Activated CD8-positive, alpha-beta T cell treated with anti-CD3 and anti-CD28 coated beads for 36 hours (primary cell): Measurements from ENCODE around the gene IFT81. TPM values are rescaled to one million over a fixed set of nuclear protein-coding genes. Genes with fewer than 3 reads are reported as not detected.

Experiments used
- ATAC-seq: fragments of 200-7000 bp; cut with Tn5 transposase; one replicate; pipeline ENCODE4 v1.10.0; 2021; ENCODE audit warnings: mild to moderate bottlenecking, moderate library complexity
- CTCF ChIA-PET: fragments of 350-600 bp; sonication (Branson Sonifier 250); formaldehyde crosslinking; loops from one replicate; lab custom pipeline; 2021; ENCODE audit warnings: antibody characterized with exemption; lab: Charles Lee
- POLR2A ChIA-PET: fragments of 350-600 bp; sonication (Branson Sonifier 250); formaldehyde crosslinking; loops from one replicate; lab custom pipeline; 2021; ENCODE audit warnings: antibody characterized with exemption; lab: Charles Lee
- DNase-seq: peaks from one replicate; pipeline ENCODE4 v3.0.0-alpha.2; 2020
- H3K27ac Mint-ChIP-seq: one replicate; pipeline ENCODE4 v1.8.0; 2021; ENCODE audit warnings: mild to moderate bottlenecking, mixed read lengths
- H3K27me3 Mint-ChIP-seq: one replicate; pipeline ENCODE4 v1.8.0; 2021; ENCODE audit warnings: mixed read lengths
- H3K36me3 Mint-ChIP-seq: one replicate; pipeline ENCODE4 v1.8.0; 2021; ENCODE audit warnings: low read depth, mixed read lengths
- H3K4me1 Mint-ChIP-seq: one replicate; pipeline ENCODE4 v1.8.0; 2021; ENCODE audit warnings: low read depth, mixed read lengths
- H3K4me3 Mint-ChIP-seq: one replicate; pipeline ENCODE4 v1.8.0; 2021; ENCODE audit warnings: mild to moderate bottlenecking, moderate library complexity, mixed read lengths
- H3K9me3 Mint-ChIP-seq: one replicate; pipeline ENCODE4 v1.8.0; 2021; ENCODE audit warnings: mixed read lengths
- CTCF ChIP-seq: fragments of 200-600 bp; IDR thresholded peaks from one replicate; pipeline ENCODE4 v1.8.0; 2022; ENCODE audit warnings: antibody characterized with exemption, mild to moderate bottlenecking
- intact Hi-C: fragments of 100-400 bp; cut with micrococcal nuclease; formaldehyde crosslinking; loops from one replicate; pipeline ENCODE4 v1.10.0; 2022
- total RNA-seq, 2 experiments: library from RNA; stranded (reverse); gene quantifications; one replicate each; pipeline ENCODE4 v1.2.3, GENCODE V29; 2021

The IFT81 gene
- total RNA-seq: 1 to 10 TPM; 1.8 to 2.8 TPM

- H3K27me3 Mint-ChIP-seq: peaks cover 8% of the 10 kb centered on the region
- H3K36me3 Mint-ChIP-seq: no peaks in the 10 kb centered on the region
- intact Hi-C loops: no loop called here
- peak within 1 kb of the TSS; percentile 71 for H3K27ac Mint-ChIP-seq
- H3K4me3 Mint-ChIP-seq: peak within 1 kb of the TSS; percentile 81
- H3K9me3 Mint-ChIP-seq: no peaks in the 10 kb centered on the region
- POLR2A ChIA-PET: interaction anchor here (0.6 to 1.1 kb wide), 3 partner anchors 22 to 156 kb away, joined by 3 read pairs; no protein-coding TSS in a partner anchor
- DNase-seq (peak; percentile 93), ATAC-seq (peak; percentile 94)
- H3K4me1 Mint-ChIP-seq: peaks cover 7% of the 10 kb centered on the region
- no peak for TF ChIP-seq CTCF
- CTCF ChIA-PET: interaction anchor here (1.0 to 1.6 kb wide), 4 partner anchors 9 to 25 kb away, joined by 3 to 6 read pairs (median 5); no protein-coding TSS in a partner anchor
These were observed at the start of gene IFT81 for GRCh38 chr12:110124269-110124995. Gene IFT81, plus strand, starts transcription at chr12:110124357. Its CDS starts 3,024 bp downstream, at chr12:110127381.

- CTCF ChIA-PET: no interaction called here
- Mint-ChIP-seq H3K9me3 (peaks cover 1% of the 10 kb centered on the region), H3K27ac (no peak overlapping the region), H3K4me3 (no peak overlapping the region), H3K4me1 (peaks cover 52% of the 10 kb centered on the region), H3K36me3 (peaks cover 8% of the 10 kb centered on the region), H3K27me3 (no peaks in the 10 kb centered on the region)
- TF ChIP-seq CTCF: no peak
- ATAC-seq (no peak), DNase-seq (no peak)
- intact Hi-C loops: no loop called here
- POLR2A ChIA-PET: no interaction called here
These were observed 48.3 kb upstream of the IFT81 start for GRCh38 chr12:110075880-110076279.

- H3K4me3 Mint-ChIP-seq: no peak overlapping the region
- ATAC-seq (no peak), DNase-seq (no peak)
- peak overlapping the region; percentile 8 for H3K27ac Mint-ChIP-seq
- peaks cover 43% of the 10 kb centered on the region for H3K4me1 Mint-ChIP-seq
- peaks cover 1% of the 10 kb centered on the region for H3K9me3 Mint-ChIP-seq
- H3K27me3 Mint-ChIP-seq: no peaks in the 10 kb centered on the region
- peaks cover 5% of the 10 kb centered on the region for H3K36me3 Mint-ChIP-seq
- CTCF ChIA-PET: no interaction called here
- POLR2A ChIA-PET: no interaction called here
- intact Hi-C loops: no loop called here
- TF ChIP-seq CTCF: no peak
These were observed 46.4 kb upstream of the IFT81 start for GRCh38 chr12:110077800-110078199.

GRCh38 chr12:110079477-110080400 is 44.4 kb upstream of the IFT81 start:
- ChIA-PET POLR2A (interaction anchor here (0.5 to 0.8 kb wide), 2 partner anchors 201 to 237 kb away, joined by 3 read pairs; no protein-coding TSS in a partner anchor), CTCF (interaction anchor here (0.9 to 1.7 kb wide), 4 partner anchors 20 to 370 kb away, joined by 3 to 6 read pairs (median 4); partner anchors contain the start of gene ARPC3)
- intact Hi-C loops: no loop called here
- peak overlapping the region; percentile 98 for H3K27ac Mint-ChIP-seq
- peaks cover 1% of the 10 kb centered on the region for H3K9me3 Mint-ChIP-seq
- peak overlapping the region; percentile 57 for H3K4me3 Mint-ChIP-seq
- DNase-seq (peak; percentile 88), ATAC-seq (peak; percentile 88)
- peaks cover 26% of the 10 kb centered on the region for H3K4me1 Mint-ChIP-seq
- no peak for TF ChIP-seq CTCF
- H3K36me3 Mint-ChIP-seq: peaks cover 5% of the 10 kb centered on the region
- H3K27me3 Mint-ChIP-seq: no peaks in the 10 kb centered on the region
